ENCODE measurements around the gene MARCOL. TPM values are rescaled to one million over a fixed set of nuclear protein-coding genes. Genes with fewer than 3 reads are reported as not detected.

The MARCOL gene
- total and polyA plus RNA-seq, 7 donors, result not detected

DNA sequence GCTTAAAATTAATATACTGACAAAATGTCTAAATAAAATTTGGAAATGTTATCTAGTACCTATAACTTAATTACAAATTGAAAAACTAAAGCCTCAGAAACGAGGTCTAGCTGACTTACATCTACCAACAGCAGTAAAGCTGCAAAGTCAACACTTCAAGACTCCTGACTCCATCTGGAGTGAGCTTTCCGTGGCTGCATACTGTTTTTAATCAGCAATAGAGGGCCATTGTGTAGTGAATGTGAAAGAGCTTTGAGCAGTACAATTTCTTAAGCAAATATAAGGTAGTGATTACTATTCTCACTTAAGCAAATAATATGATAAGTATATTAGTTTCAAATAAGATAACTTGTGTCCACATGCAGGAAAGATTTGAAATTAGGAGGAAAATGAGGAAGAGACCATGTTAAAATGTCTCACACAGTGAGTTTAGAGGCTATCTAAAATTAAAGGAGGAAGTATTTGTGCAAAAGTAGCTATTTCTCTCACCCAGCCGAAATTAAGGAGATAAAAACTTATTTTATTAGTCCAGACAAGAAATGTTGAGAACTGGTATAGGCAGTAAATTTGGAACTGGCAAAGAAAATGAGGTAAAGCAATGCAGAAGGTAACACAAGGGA lies 29.1 kb upstream of the MARCOL start:
- no peak overlapping the region for H3K27ac ChIP-seq
- ATAC-seq, result no peak
- H3K36me3 ChIP-seq (ENCODE audit: insufficient read depth in 1 of 2, low read depth in 1 of 2), result no peaks in the 10 kb centered on the region
- H3K27me3 ChIP-seq (ENCODE audit: insufficient read depth in 3 of 3, low read length in 2 of 3), result no peaks in the 10 kb centered on the region
- no peak for TF ChIP-seq CTCF (IDR thresholded peaks at IDR 0.05)
- 51 to 60% (median 59%) methylated on average over 3 of the region's 3 CpGs for WGBS, 3 donors
- no peak overlapping the region for H3K4me3 ChIP-seq
- intact Hi-C loops (cut with DNase I), result no loop called here
- no peaks in the 10 kb centered on the region for H3K4me1 ChIP-seq
- H3K9me3 ChIP-seq, result no peaks in the 10 kb centered on the region
- DNase-seq, result no peak

DNA sequence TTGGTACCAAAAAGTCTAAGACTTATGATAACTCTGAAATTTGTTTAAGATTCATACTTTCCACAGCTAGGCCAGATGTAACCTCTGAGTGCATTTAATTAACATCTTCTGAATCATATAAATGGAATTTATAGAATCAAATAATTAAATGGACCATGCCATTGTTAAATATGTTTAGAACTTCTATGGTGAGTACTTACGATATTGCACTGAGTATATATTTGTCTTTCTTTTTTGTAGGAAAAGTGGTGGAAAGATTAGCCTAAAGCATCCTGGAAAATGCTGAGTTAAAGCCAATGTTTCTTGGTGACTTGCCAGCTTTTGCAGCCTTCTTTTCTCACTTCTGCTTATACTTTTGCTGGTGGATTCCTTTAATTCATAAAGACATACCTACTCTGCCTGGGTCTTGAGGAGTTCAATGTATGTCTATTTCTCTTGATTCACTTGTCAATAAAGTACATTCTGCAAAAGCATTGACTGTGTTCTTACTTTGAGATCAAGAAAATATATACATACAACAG lies 23.6 kb upstream of the MARCOL start:
- 73 to 80% (median 79%) methylated on average over 1 of the region's 1 CpG for WGBS, 3 donors
- no peaks in the 10 kb centered on the region for H3K27me3 ChIP-seq (ENCODE audit: insufficient read depth in 3 of 3, low read length in 2 of 3)
- H3K4me1 ChIP-seq, result no peaks in the 10 kb centered on the region
- DNase-seq, result no peak
- H3K9me3 ChIP-seq, result no peaks in the 10 kb centered on the region
- ATAC-seq, result no peak
- no peak for TF ChIP-seq CTCF (IDR thresholded peaks at IDR 0.05)
- intact Hi-C loops (cut with DNase I), result no loop called here
- H3K4me3 ChIP-seq, result no peak overlapping the region
- H3K36me3 ChIP-seq (ENCODE audit: insufficient read depth in 1 of 2, low read depth in 1 of 2), result no peaks in the 10 kb centered on the region
- H3K27ac ChIP-seq, result no peak overlapping the region

- Histone ChIP-seq H3K9me3 (no peaks in the 10 kb centered on the region), H3K4me3 (no peak overlapping the region), H3K4me1 (no peaks in the 10 kb centered on the region), H3K27me3 (ENCODE audit: insufficient read depth in 3 of 3, low read length in 2 of 3) (no peaks in the 10 kb centered on the region), H3K27ac (no peak overlapping the region), H3K36me3 (ENCODE audit: insufficient read depth in 1 of 2, low read depth in 1 of 2) (no peaks in the 10 kb centered on the region)
- WGBS, 3 donors, result 68 to 75% (median 71%) methylated on average over 6 of the region's 6 CpGs
- intact Hi-C loops (cut with DNase I), result no loop called here
- DNase-seq (no peak), ATAC-seq (no peak)
- TF ChIP-seq CTCF (IDR thresholded peaks at IDR 0.05), result no peak
Measured at GRCh38 chr5:148221508-148221907, 16.8 kb upstream of the MARCOL start.

DNA sequence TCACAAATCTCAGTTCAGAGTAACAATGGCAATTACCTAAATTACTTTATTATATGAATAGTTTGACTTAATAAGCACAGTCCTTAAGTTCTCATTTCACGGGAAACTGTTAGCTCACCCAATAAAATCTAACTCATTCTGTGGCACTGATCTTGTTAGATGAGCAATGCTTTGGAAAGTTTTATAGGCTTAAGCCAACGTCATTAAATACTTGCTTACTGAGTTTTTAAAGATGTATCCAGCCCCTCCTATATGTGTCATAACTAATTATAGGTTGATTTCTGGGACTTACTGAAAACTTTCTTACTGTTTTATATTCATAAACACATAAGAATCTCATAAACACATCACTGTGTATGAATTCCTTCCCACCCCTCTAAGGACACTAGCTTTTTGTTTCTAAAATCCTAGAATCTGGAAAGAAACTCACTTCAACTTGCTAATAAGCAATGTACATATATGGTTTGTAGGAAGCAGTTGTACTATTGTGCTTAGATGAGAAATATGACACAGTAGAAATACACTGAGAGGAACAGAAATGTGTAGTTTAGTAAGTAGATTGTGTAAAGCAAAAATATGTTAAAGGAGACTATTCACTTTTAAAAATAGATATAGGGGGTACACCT lies 14.1 kb upstream of the MARCOL start:
- Histone ChIP-seq H3K27me3 (ENCODE audit: insufficient read depth in 3 of 3, low read length in 2 of 3) (no peaks in the 10 kb centered on the region), H3K9me3 (no peaks in the 10 kb centered on the region), H3K36me3 (ENCODE audit: insufficient read depth in 1 of 2, low read depth in 1 of 2) (no peaks in the 10 kb centered on the region), H3K4me1 (no peaks in the 10 kb centered on the region), H3K27ac (no peak overlapping the region), H3K4me3 (no peak overlapping the region)
- DNase-seq, result no peak
- intact Hi-C loops (cut with DNase I), result no loop called here
- no peak for TF ChIP-seq CTCF (IDR thresholded peaks at IDR 0.05)
- no peak for ATAC-seq
- WGBS, 3 donors, result 57 to 59% (median 58%) methylated on average over 2 of the region's 2 CpGs
